HCT116 (cell line): ENCODE measurements around the gene RPS6KA2.

Experiments used
- CBX3 ChIP-seq: IDR thresholded peaks from 2 replicates; pipeline ENCODE4 v1.6.1; 2012; ENCODE audit warnings: low read depth
- EZH2phosphoT487 ChIP-seq: fragments of 200-600 bp; IDR thresholded peaks from 2 replicates; pipeline ENCODE4 v1.6.1; 2018; ENCODE audit warnings: antibody characterized with exemption, borderline replicate concordance
- POLR2A ChIP-seq: IDR thresholded peaks from 2 replicates; pipeline ENCODE4 v1.7.0; 2011; ENCODE audit warnings: borderline replicate concordance; ENCODE audit not compliant: insufficient read depth, insufficient read length; ENCODE audit errors: extremely low read depth
- YY1 ChIP-seq: IDR thresholded peaks from 2 replicates; pipeline ENCODE4 v1.6.1; 2011; ENCODE audit warnings: low read length, low read depth, moderate library complexity, mild to moderate bottlenecking; ENCODE audit not compliant: insufficient replicate concordance; ENCODE audit errors: extremely low read depth
- TF ChIP-seq, protein P1 (sequence below), 3 experiments: fragments of 200-600 bp in 1 of 3; sonication (generic) in 1 of 3; IDR thresholded peaks in 2 of 3; conservative IDR thresholded peaks in 1 of 3; 2 replicates each; pipeline ENCODE4 v1.5.1; 2012 to 2017; ENCODE audit warnings: low read depth in 2 of 3, low read length in 2 of 3, antibody characterized with exemption in 1 of 3, borderline replicate concordance in 1 of 3, control low read depth in 1 of 3, mild to moderate bottlenecking in 1 of 3, mixed read lengths in 1 of 3, mixed run types in 1 of 3, moderate library complexity in 1 of 3; ENCODE audit not compliant: insufficient read depth in 1 of 3

DNA sequence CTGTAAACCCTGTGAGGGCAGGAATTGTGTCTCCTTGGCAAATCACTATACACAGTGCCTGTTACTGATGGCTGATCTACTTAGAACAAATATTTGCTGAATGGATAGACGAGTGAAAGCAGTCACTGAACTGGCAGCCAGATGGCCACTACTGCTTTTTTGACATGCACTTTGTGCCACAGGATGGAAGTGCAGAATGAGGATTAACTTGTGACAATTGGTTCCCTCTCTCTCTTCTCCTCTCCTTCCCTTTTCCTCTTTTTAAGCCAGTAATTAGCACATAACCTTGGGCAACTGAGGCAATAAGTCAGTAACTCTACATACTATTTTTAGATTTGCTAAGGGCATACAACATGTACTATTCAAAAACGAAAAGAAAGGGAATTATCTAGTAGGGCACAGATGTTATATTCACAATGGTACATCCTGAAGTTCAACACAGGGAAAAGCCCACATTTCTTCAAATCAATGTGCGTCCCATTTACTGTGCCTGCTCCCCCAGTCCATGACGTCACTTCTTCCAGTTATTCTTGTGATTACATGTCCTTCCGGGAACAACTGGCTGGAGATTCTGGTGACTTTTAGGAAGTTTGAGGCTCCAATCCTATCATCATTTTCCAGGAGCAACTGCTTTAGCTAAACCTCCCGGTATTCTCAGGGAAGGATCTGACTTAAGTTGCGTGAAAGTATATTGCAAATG, 17.0 kb upstream of the RPS6KA2 start:
- no peak for TF ChIP-seq POLR2A
- TF ChIP-seq, protein P1, sequence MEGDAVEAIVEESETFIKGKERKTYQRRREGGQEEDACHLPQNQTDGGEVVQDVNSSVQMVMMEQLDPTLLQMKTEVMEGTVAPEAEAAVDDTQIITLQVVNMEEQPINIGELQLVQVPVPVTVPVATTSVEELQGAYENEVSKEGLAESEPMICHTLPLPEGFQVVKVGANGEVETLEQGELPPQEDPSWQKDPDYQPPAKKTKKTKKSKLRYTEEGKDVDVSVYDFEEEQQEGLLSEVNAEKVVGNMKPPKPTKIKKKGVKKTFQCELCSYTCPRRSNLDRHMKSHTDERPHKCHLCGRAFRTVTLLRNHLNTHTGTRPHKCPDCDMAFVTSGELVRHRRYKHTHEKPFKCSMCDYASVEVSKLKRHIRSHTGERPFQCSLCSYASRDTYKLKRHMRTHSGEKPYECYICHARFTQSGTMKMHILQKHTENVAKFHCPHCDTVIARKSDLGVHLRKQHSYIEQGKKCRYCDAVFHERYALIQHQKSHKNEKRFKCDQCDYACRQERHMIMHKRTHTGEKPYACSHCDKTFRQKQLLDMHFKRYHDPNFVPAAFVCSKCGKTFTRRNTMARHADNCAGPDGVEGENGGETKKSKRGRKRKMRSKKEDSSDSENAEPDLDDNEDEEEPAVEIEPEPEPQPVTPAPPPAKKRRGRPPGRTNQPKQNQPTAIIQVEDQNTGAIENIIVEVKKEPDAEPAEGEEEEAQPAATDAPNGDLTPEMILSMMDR (IDR thresholded peaks at IDR 0.05 in 2 of 3, conservative IDR thresholded peaks at IDR 0.05 in 1 of 3; ENCODE audit: borderline replicate concordance in 1 of 3, insufficient read depth in 1 of 3, low read depth in 2 of 3, low read length in 2 of 3) = no peak
- TF ChIP-seq YY1 = no peak
- TF ChIP-seq EZH2phosphoT487 = no peak
- TF ChIP-seq CBX3 = no peak
